Loucy (cell line): ENCODE results near the gene CFAP100.

Experiments
- H2AFZ ChIP-seq: fragments of 200-600 bp; sonication (generic); 2 replicates; pipeline ENCODE4 v1.6.0; 2016; ENCODE audit warnings: antibody characterized with exemption, mild to moderate bottlenecking, low read length, moderate library complexity
- H3F3A ChIP-seq: fragments of 200-600 bp; 2 replicates; pipeline ENCODE4 v1.6.0; 2016; ENCODE audit warnings: antibody characterized with exemption, low read depth, mild to moderate bottlenecking
- H3K27me3 ChIP-seq: fragments of 200-600 bp; sonication (generic); 2 replicates; pipeline ENCODE4 v1.6.1; 2014; ENCODE audit warnings: low read length, mild to moderate bottlenecking; ENCODE audit not compliant: insufficient read depth, poor library complexity, severe bottlenecking
- H3K36me3 ChIP-seq: fragments of 200-600 bp; sonication (generic); 2 replicates; pipeline ENCODE4 v1.6.1; 2016; ENCODE audit warnings: low read length; ENCODE audit not compliant: insufficient read depth
- H3K4me1 ChIP-seq: fragments of 200-600 bp; sonication (generic); 2 replicates; pipeline ENCODE4 v1.5.1; 2014; ENCODE audit warnings: low read length, mild to moderate bottlenecking; ENCODE audit not compliant: insufficient read depth, poor library complexity, severe bottlenecking
- H3K4me2 ChIP-seq: fragments of 200-600 bp; sonication (generic); 2 replicates; pipeline ENCODE4 v1.6.0; 2014; ENCODE audit warnings: antibody characterized with exemption, low read length, low read depth, mild to moderate bottlenecking; ENCODE audit not compliant: poor library complexity, severe bottlenecking
- H3K4me3 ChIP-seq: fragments of 200-600 bp; sonication (generic); 2 replicates; pipeline ENCODE4 v1.5.1; 2014; ENCODE audit warnings: low read length, mild to moderate bottlenecking, mixed read lengths; ENCODE audit not compliant: poor library complexity, severe bottlenecking
- H3K79me2 ChIP-seq: fragments of 200-600 bp; sonication (generic); 2 replicates; pipeline ENCODE4 v1.6.1; 2014; ENCODE audit warnings: low read length; ENCODE audit not compliant: insufficient read depth
- H3K9ac ChIP-seq: fragments of 200-600 bp; sonication (generic); 2 replicates; pipeline ENCODE4 v1.6.0; 2014; ENCODE audit warnings: mild to moderate bottlenecking, low read depth, low read length, moderate library complexity; ENCODE audit not compliant: poor library complexity, severe bottlenecking
- H3K9me2 ChIP-seq: fragments of 200-600 bp; sonication (generic); replicated peaks from 2 replicates; pipeline ENCODE4 v1.6.1; 2016; ENCODE audit warnings: low read depth, low read length, mixed read lengths
- H3K9me3 ChIP-seq: fragments of 200-600 bp; sonication (generic); 2 replicates; pipeline ENCODE4 v1.6.1; 2014; ENCODE audit warnings: mild to moderate bottlenecking, antibody characterized with exemption, low read length, low read depth; ENCODE audit not compliant: insufficient read depth
- H4K20me1 ChIP-seq: fragments of 200-600 bp; sonication (generic); 2 replicates; pipeline ENCODE4 v1.6.0; 2014; ENCODE audit warnings: antibody characterized with exemption, low read length, mild to moderate bottlenecking; ENCODE audit not compliant: insufficient read depth, poor library complexity, severe bottlenecking
- EZH2phosphoT487 ChIP-seq: fragments of 200-600 bp; IDR thresholded peaks from 2 replicates; pipeline ENCODE4 v1.6.1; 2018; ENCODE audit warnings: antibody characterized with exemption, mild to moderate bottlenecking, moderate library complexity, borderline replicate concordance
- TF ChIP-seq, protein P1 (sequence below): fragments of 200-600 bp; sonication (generic); conservative IDR thresholded peaks from 2 replicates; pipeline ENCODE4 v1.5.1; 2014; ENCODE audit warnings: mild to moderate bottlenecking, antibody characterized with exemption, low read length

The CFAP100 gene

DNA sequence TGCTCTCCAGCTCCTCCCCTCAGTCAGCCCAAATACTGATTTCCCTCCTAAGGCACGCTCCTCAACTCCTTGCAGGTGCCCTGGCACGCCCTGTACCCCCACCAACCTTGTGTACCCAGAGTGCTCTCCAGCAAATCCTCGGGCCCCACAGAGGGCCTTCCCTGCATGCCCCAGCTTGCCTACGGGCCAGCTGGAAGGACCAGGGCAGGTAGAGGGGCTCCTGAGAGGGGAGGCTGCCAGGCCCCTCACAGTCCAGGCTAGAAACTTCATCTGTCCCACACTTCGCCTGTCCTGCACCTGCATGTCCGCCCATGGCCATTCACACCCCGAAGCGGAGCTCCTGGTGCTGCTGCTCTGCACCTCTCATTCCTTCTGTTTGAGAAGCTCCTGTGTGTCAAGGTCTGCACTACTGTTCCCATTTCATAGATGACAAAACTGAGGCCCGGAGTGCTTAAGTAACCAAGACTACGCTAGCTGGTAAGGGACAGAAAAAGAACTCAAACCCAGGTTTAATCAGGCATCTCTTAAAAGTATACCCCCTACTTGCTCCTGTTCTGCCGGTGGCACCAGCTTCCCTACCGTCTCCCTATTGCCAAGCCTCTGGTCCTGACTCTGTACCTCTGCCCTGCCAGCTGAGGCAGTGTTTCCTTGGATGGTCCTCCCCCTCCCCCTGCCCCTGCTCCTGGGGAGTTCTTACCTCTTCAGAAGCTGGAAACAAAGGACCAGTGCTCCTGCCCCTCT lies 45.4 kb downstream of the CFAP100 start:
- TF ChIP-seq EZH2phosphoT487, result no peak
- TF ChIP-seq, protein P1, sequence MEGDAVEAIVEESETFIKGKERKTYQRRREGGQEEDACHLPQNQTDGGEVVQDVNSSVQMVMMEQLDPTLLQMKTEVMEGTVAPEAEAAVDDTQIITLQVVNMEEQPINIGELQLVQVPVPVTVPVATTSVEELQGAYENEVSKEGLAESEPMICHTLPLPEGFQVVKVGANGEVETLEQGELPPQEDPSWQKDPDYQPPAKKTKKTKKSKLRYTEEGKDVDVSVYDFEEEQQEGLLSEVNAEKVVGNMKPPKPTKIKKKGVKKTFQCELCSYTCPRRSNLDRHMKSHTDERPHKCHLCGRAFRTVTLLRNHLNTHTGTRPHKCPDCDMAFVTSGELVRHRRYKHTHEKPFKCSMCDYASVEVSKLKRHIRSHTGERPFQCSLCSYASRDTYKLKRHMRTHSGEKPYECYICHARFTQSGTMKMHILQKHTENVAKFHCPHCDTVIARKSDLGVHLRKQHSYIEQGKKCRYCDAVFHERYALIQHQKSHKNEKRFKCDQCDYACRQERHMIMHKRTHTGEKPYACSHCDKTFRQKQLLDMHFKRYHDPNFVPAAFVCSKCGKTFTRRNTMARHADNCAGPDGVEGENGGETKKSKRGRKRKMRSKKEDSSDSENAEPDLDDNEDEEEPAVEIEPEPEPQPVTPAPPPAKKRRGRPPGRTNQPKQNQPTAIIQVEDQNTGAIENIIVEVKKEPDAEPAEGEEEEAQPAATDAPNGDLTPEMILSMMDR, result no peak
- Histone ChIP-seq H3K4me2 (no peak overlapping the region), H3F3A (no peaks in the 10 kb centered on the region), H3K9me2 (no peaks in the 10 kb centered on the region), H3K9ac (no peak overlapping the region), H3K27me3 (no peaks in the 10 kb centered on the region), H2AFZ (no peak overlapping the region), H3K79me2 (no peaks in the 10 kb centered on the region), H3K4me1 (no peaks in the 10 kb centered on the region), H4K20me1 (no peaks in the 10 kb centered on the region), H3K36me3 (peaks cover 61% of the 10 kb centered on the region; the same call in 1 of the 2 replicates), H3K4me3 (no peak overlapping the region), H3K9me3 (no peaks in the 10 kb centered on the region)

DNA sequence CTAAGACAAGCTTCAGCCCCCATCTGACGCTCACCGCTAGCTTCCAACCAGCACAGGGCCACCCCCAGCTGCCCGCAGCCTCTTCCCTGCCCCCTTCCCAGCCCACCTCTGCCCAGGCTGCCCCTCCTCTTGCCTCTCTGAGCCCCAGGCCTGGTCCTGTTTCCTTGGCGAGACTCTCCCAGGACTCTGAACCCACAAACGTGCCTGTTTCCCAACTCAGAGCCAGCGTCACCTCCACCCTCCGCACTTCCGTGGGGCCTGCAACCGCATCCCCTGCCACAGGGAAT lies 45.9 kb downstream of the CFAP100 start:
- H3K79me2 ChIP-seq, result 0 out of 2 replicates have a peak, but pooled peaks cover 3% of the 10 kb centered on the region
- H3F3A ChIP-seq, result no peaks in the 10 kb centered on the region
- no peak overlapping the region for H3K4me3 ChIP-seq
- no peak overlapping the region for H3K9ac ChIP-seq
- peaks cover 63% of the 10 kb centered on the region; the same call in 1 of the 2 replicates for H3K36me3 ChIP-seq
- no peaks in the 10 kb centered on the region for H3K27me3 ChIP-seq
- no peaks in the 10 kb centered on the region for H3K4me1 ChIP-seq
- H3K4me2 ChIP-seq, result no peak overlapping the region
- no peak overlapping the region for H2AFZ ChIP-seq
- no peaks in the 10 kb centered on the region for H4K20me1 ChIP-seq
- TF ChIP-seq, protein P1, result no peak
- no peak for TF ChIP-seq EZH2phosphoT487
- H3K9me2 ChIP-seq, result no peaks in the 10 kb centered on the region
- H3K9me3 ChIP-seq, result no peaks in the 10 kb centered on the region

DNA sequence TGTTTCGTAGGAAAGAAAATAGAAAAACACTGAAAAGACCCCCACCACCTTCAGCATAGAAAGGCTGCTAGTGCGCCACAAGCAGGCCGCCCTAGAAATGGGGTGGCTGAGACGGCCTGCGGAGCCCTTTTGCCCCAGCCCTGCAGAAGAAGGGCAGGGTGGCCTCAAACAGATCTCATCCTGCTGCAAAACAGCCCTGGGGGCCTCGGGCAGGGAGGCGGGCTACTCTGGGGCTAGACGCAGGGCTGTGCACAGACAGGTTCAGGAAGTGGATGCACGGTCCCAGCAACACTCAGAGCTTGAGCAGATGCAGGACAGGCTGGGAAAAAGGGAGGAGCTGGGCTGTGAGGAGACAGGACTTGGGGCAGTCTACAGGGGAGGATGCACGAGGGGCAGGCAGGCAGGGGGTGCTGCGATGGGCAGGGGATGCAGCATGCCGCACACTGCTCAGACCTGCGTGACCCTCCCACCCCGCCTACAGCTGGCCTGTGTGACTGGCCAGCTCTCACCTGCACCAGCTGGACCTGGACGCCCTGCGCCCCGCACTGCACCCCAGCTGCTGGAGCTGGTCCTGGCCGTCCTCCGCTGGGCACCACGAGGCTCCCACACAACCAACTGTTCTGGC lies 46.7 kb downstream of the CFAP100 start:
- peaks cover 62% of the 10 kb centered on the region; the same call in 1 of the 2 replicates for H3K36me3 ChIP-seq
- no peaks in the 10 kb centered on the region for H3F3A ChIP-seq
- no peak overlapping the region for H3K9ac ChIP-seq
- no peaks in the 10 kb centered on the region for H4K20me1 ChIP-seq
- no peak for TF ChIP-seq EZH2phosphoT487
- TF ChIP-seq, protein P1, result no peak
- no peaks in the 10 kb centered on the region for H3K4me1 ChIP-seq
- H3K4me3 ChIP-seq, result no peak overlapping the region
- no peaks in the 10 kb centered on the region for H3K9me2 ChIP-seq
- no peak overlapping the region for H2AFZ ChIP-seq
- 0 out of 2 replicates have a peak, but pooled peaks cover 3% of the 10 kb centered on the region for H3K79me2 ChIP-seq
- no peaks in the 10 kb centered on the region for H3K27me3 ChIP-seq
- no peak overlapping the region for H3K4me2 ChIP-seq
- H3K9me3 ChIP-seq, result no peaks in the 10 kb centered on the region
